Measurements from ENCODE around the gene HDAC7. TPM values are rescaled to one million over a fixed set of nuclear protein-coding genes. Genes with fewer than 3 reads are reported as not detected.

HDAC7 gene
- total and polyA plus RNA-seq, 4 donors, result 3.5 to 14.7 (median 7.2) TPM

DNA sequence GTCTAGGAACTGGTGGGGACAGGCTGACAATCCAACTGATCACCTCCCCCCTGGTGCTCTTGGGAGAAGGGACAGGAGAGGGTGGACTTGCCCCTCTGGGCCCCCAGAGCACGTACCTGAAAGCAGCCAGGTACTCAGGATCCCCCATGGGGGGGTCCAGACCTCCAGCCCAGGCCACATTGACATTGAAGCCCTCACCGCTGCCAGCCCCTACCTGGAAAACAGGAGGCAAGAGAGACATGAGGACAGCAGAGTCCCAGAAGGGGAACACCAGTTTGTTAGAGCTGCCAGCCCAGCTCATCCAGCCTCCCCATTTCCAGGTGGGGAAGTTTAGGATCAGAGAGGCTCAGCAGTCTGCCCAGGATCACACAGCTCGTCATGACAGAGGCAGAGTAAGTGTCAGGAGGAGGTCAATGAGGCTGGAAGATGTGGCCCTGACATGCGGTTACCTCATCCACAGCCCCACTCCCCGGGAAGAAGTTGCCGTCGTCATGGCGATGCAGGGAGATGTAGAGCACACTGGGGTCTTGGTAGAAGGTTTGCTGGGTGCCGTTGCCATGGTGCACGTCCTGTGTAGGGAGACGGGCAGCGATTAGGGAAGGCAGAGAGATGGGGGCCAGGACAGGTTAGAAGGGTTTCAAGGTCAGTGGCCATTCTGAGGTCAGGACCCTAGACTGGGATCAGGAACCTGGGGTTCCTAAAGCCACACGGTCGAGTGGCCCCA lies 31.9 kb downstream of the HDAC7 start:
- Histone ChIP-seq H3K4me1 (ENCODE audit: control insufficient read depth in 4 of 4, insufficient read depth in 4 of 4, low read length in 3 of 4) (no peaks in the 10 kb centered on the region), H3K36me3 (ENCODE audit: control insufficient read depth in 4 of 4, insufficient read depth in 3 of 4, low read depth in 1 of 4, low read length in 3 of 4) (peaks cover 4 to 42% (median 4%) of the 10 kb centered on the region in 4 donors), H3K9ac (ENCODE audit: low read depth in 1 of 2, low read length in 2 of 2) (no peak overlapping the region), H3K27ac (ENCODE audit: low read depth in 1 of 2, low read length in 2 of 2) (no peak overlapping the region), H3K9me3 (ENCODE audit: control insufficient read depth in 4 of 4, low read length in 3 of 4) (no peaks in the 10 kb centered on the region), H3K27me3 (ENCODE audit: control insufficient read depth in 4 of 4, insufficient read depth in 4 of 4, low read length in 3 of 4) (no peaks in the 10 kb centered on the region), H3K4me3 (ENCODE audit: low read depth in 1 of 3, low read length in 3 of 3) (no peak overlapping the region)
- TF ChIP-seq YY1 (IDR thresholded peaks at IDR 0.05) (no peak), RAD21 (IDR thresholded peaks at IDR 0.05) (no peak), EGR1 (IDR thresholded peaks at IDR 0.05; ENCODE audit: low read depth in 2 of 2) (no peak), TAF1 (conservative IDR thresholded peaks at IDR 0.05) (no peak), RXRA (IDR thresholded peaks at IDR 0.05) (no peak), GABPA (IDR thresholded peaks at IDR 0.05 in 1 of 2, conservative IDR thresholded peaks at IDR 0.05 in 1 of 2) (no peak)
- TF ChIP-seq, protein P1, sequence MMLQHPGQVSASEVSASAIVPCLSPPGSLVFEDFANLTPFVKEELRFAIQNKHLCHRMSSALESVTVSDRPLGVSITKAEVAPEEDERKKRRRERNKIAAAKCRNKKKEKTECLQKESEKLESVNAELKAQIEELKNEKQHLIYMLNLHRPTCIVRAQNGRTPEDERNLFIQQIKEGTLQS (IDR thresholded peaks at IDR 0.05), result no peak
- TF ChIP-seq, protein P2, sequence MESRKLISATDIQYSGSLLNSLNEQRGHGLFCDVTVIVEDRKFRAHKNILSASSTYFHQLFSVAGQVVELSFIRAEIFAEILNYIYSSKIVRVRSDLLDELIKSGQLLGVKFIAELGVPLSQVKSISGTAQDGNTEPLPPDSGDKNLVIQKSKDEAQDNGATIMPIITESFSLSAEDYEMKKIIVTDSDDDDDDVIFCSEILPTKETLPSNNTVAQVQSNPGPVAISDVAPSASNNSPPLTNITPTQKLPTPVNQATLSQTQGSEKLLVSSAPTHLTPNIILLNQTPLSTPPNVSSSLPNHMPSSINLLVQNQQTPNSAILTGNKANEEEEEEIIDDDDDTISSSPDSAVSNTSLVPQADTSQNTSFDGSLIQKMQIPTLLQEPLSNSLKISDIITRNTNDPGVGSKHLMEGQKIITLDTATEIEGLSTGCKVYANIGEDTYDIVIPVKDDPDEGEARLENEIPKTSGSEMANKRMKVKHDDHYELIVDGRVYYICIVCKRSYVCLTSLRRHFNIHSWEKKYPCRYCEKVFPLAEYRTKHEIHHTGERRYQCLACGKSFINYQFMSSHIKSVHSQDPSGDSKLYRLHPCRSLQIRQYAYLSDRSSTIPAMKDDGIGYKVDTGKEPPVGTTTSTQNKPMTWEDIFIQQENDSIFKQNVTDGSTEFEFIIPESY (IDR thresholded peaks at IDR 0.05), result no peak
- TF ChIP-seq, protein P3, sequence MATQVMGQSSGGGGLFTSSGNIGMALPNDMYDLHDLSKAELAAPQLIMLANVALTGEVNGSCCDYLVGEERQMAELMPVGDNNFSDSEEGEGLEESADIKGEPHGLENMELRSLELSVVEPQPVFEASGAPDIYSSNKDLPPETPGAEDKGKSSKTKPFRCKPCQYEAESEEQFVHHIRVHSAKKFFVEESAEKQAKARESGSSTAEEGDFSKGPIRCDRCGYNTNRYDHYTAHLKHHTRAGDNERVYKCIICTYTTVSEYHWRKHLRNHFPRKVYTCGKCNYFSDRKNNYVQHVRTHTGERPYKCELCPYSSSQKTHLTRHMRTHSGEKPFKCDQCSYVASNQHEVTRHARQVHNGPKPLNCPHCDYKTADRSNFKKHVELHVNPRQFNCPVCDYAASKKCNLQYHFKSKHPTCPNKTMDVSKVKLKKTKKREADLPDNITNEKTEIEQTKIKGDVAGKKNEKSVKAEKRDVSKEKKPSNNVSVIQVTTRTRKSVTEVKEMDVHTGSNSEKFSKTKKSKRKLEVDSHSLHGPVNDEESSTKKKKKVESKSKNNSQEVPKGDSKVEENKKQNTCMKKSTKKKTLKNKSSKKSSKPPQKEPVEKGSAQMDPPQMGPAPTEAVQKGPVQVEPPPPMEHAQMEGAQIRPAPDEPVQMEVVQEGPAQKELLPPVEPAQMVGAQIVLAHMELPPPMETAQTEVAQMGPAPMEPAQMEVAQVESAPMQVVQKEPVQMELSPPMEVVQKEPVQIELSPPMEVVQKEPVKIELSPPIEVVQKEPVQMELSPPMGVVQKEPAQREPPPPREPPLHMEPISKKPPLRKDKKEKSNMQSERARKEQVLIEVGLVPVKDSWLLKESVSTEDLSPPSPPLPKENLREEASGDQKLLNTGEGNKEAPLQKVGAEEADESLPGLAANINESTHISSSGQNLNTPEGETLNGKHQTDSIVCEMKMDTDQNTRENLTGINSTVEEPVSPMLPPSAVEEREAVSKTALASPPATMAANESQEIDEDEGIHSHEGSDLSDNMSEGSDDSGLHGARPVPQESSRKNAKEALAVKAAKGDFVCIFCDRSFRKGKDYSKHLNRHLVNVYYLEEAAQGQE (IDR thresholded peaks at IDR 0.05), result no peak
- no peak for DNase-seq (ENCODE audit: low spot score)
- WGBS, result 83% methylated on average over 14 of the region's 14 CpGs

DNA sequence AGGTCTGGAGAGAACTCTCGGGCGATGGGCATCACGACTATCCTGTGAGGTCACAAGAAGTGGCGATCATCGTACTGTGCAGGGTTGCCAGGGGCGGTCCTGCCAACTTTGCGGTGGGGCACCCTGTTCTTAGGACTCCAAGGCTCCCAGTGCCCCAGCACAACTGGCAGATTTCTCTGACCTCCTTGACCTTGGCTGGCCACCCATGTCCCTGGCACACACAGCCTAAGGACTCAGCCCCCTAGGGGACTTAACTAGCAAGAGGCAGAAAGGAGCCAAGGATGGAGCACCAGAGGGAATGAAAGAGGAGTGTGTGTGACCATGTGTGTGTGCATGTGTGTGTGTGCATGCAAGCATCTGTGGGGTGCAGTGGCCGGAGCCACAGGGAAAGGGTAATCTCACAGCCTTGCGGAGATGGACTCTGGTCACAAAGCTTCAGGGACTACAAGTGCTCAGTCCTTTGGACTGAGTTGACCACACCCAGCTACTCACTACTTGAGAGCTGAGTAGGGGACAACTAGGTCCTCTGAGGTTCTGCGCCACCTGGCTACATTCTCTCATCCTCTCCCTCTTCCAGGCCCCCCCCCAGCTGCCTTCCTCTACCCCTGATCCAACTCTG lies 32.9 kb downstream of the HDAC7 start:
- WGBS, result 92% methylated on average over 10 of the region's 10 CpGs
- no peaks in the 10 kb centered on the region for H3K4me1 ChIP-seq (ENCODE audit: control insufficient read depth in 4 of 4, insufficient read depth in 4 of 4, low read length in 3 of 4)
- H3K4me3 ChIP-seq (ENCODE audit: low read depth in 1 of 3, low read length in 3 of 3), result no peak overlapping the region
- no peaks in the 10 kb centered on the region for H3K9me3 ChIP-seq (ENCODE audit: control insufficient read depth in 4 of 4, low read length in 3 of 4)
- H3K27ac ChIP-seq (ENCODE audit: low read depth in 1 of 2, low read length in 2 of 2), result no peak overlapping the region
- DNase-seq (ENCODE audit: low spot score), result no peak
- H3K27me3 ChIP-seq (ENCODE audit: control insufficient read depth in 4 of 4, insufficient read depth in 4 of 4, low read length in 3 of 4), result no peaks in the 10 kb centered on the region
- peaks cover 3 to 44% (median 4%) of the 10 kb centered on the region in 4 donors for H3K36me3 ChIP-seq (ENCODE audit: control insufficient read depth in 4 of 4, insufficient read depth in 3 of 4, low read depth in 1 of 4, low read length in 3 of 4)
- TF ChIP-seq, protein P4, sequence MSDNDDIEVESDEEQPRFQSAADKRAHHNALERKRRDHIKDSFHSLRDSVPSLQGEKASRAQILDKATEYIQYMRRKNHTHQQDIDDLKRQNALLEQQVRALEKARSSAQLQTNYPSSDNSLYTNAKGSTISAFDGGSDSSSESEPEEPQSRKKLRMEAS (IDR thresholded peaks at IDR 0.05), result no peak
- no peak for TF ChIP-seq YY1 (IDR thresholded peaks at IDR 0.05)
- no peak overlapping the region for H3K9ac ChIP-seq (ENCODE audit: low read depth in 1 of 2, low read length in 2 of 2)

Data from liver (tissue), 9 donors.